Activated T-cell treated with anti-CD3 and anti-CD28 coated beads for 24 hours (primary cell): Measurements from ENCODE around the gene ALAD.
"Not testable (repeated sequence)": the region's sequence is repeated elsewhere in the genome, so short reads cannot be mapped to it uniquely, and the experiment has no call there.

ENCODE experiments used
- DNase-seq: peaks from one replicate; pipeline ENCODE4 v3.0.0-alpha.2; 2020; ENCODE audit warnings: low read depth

Gene ALAD

GRCh38 chr9:113401027-113401792 is at the start of gene ALAD:
TSS of gene ALAD (minus strand) at chr9:113401284. CDS start at chr9:113393559, 7,725 bp downstream.
- peak; percentile 98 for DNase-seq

DNA sequence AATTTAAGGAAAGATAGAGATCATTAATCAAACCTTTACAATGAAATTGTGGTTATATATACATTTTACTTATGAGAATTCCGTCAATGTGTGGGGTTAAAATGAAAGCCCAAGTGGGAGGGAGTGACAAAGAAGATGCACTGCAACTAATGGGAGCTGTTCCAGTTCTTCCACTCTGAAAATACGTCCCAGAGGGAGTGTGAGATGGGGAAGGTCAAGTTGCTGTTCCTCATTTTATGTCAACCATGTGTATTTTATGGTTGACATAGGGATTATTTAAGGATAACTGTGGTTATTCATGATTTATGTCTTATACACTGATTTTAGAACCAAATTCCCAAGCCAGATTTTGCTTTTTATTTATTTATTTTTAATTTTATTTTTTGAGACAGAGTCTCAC is 48.3 kb upstream of the ALAD start:
- DNase-seq, result no peak

DNA sequence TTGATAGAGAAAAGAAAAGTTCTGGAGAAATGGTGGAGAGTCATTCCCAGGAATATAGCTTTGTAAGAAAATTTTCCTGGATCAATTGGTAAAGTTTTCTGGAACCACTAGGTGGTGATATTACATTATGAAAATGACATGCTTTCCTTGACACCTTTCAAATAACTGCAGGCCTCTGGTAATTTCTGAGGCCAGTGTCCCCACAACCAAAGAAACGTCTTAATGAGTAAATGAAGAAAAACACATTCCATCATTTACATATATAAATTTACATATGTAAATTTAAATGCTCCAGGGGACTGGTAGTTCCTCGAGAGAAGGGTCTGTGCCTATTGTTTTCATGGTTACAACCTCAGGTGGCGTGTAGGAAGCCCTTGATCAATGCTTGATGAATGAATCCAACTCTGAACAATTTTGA is 45.2 kb upstream of the ALAD start:
- DNase-seq, result no peak

GRCh38 chr9:113444736-113445135 is 43.7 kb upstream of the ALAD start:
- no peak for DNase-seq

DNA sequence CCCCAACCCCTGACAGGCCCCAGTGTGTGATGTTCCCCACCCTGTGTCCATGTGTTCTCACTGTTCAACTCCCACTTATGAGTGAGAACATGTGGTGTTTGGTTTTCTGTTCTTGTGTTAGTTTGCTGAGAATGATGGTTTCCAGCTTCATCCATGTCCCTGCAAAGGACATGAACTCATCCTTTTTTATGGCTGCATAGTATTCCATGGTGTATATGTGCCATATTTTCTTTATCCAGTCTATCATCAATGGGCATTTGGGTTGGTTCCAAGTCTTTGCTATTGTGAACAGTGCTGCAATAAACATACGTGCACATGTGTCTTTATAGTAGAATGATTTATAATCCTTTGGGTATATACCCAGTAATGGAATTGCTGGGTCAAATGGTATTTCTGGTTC is 36.6 kb upstream of the ALAD start:
- DNase-seq, result not testable (repeated sequence)

DNA sequence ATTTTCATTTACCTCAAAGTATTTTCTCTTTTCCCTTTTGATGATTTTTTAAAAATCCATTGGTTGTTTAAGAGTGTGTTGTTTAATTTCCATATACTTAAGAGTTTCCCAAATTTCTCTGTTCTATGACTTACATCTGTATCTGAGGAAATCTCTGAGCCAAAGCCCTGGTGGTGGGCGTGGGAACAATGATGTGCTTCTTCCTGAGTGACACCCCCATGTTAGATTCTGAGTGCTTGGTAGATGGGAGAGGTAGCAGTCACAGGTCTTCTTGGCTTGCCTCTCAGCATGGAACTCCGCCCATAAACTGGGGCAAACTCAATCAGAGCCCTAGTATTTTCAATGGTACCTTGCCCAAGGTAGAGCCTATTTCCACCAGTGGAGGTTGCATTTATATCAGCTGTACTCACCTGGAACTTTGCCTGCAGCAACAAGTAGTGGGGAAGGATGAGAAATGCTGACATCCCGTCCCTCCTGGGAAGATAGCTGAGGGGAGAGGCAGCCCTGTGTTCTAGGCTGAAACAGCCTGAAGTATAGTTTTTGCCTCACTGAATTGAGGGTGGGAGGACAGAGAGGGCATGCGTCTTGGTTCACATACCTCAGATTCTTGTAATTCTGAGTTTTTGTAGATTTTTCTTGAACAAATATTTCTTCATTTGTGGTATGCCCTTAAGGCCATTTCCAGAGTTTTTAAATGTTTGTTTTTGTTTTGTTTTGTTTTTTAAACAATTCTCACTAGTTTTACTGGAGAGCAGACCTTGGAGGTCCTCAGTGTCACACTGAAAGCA is 35.8 kb upstream of the ALAD start:
- no peak for DNase-seq

GRCh38 chr9:113431191-113431590 is 30.1 kb upstream of the ALAD start:
- DNase-seq, result no peak

GRCh38 chr9:113428062-113428615 is 27.1 kb upstream of the ALAD start:
- DNase-seq, result no peak

- DNase-seq, result no peak
These were observed 26.5 kb upstream of the ALAD start for GRCh38 chr9:113427629-113428028.

DNA sequence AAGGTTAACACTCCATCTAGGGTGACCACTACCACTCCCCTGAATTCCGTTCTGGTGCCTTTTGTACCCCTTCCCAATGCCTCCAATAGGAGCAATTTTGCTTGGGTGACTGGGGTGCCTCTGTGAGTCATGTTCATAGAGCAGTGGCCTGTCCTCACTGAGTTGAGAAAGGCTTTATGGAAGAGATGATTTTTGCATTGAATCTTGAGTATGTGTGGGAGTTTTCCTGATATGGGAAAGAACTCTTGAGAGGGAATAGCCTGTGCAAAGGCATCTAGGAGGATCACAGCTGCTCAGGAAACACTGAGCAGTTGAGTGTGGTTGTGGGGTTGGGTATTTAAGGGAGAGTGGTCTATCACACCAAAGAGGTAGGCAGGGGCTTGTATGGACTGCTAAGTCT is 25.6 kb upstream of the ALAD start:
- DNase-seq, result no peak

GRCh38 chr9:113425072-113425471 is 24.0 kb upstream of the ALAD start:
- no peak for DNase-seq

GRCh38 chr9:113421726-113422125 is 20.6 kb upstream of the ALAD start:
- DNase-seq, result no peak

GRCh38 chr9:113417370-113417769 is 16.3 kb upstream of the ALAD start:
- DNase-seq, result no peak

DNA sequence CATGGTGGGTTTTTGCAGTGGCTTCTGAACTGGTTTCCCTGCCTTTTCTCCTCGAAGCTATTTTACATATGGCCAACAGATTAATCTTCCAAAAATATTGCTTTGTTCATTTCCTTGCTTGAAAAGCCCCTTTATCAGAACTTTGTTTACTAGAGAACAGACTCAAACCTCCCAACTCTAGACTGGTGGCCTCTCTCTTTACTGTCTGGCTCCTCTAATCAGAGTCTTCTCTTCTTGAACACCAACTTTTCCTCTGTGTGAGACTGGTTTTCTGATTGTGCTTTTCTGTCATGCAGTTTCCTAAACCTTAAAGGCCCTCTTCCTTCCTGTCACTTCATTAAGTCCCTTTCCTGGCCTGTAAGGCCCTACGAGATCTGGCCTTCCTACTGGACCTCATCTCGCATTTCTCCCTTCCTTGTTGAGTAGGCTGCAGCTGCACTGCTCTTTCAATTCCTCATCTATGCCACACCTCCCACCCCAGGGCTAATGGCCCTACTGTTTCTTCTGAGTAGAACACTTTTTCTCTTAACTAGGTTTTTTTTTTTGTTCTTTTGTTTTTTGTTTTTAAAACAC is 15.2 kb upstream of the ALAD start:
- no peak for DNase-seq

- peak; percentile 93 for DNase-seq
These were observed 9.3 kb upstream of the ALAD start, which contains the start of the genes C9orf43 and POLE3 for GRCh38 chr9:113410207-113410864. TSS of gene C9orf43 (plus strand) at chr9:113410747. CDS start at chr9:113413494, 2,747 bp downstream. TSS of gene POLE3 (minus strand) at chr9:113410675. CDS start at chr9:113410293, 382 bp downstream.

GRCh38 chr9:113409883-113410206 is 8.8 kb upstream of the ALAD start:
- no peak for DNase-seq

DNA sequence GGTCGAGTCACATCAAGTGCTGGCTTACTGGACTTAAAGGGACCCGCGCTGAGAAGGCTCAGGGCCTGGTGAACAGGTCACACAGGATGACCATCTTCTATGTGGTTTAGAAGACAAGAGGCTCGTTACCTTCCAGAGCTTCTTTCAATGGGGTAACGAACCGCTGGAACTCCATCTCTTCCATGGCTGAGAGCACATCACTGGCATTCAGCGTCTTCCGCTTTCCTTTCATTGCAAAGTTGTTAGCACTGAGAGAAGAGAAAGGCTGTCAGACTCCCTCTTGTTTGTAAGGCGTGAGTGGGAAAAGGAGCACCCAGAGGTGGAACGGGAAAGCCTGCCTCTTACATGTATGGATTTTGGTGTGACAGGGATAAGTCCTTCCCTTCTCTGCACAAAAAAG is 8.4 kb upstream of the ALAD start:
- no peak for DNase-seq

GRCh38 chr9:113406873-113407511 is 5.9 kb upstream of the ALAD start:
- not testable (repeated sequence) for DNase-seq

- not testable (repeated sequence) for DNase-seq
These were observed 5.3 kb upstream of the ALAD start for GRCh38 chr9:113406353-113406752.

DNA sequence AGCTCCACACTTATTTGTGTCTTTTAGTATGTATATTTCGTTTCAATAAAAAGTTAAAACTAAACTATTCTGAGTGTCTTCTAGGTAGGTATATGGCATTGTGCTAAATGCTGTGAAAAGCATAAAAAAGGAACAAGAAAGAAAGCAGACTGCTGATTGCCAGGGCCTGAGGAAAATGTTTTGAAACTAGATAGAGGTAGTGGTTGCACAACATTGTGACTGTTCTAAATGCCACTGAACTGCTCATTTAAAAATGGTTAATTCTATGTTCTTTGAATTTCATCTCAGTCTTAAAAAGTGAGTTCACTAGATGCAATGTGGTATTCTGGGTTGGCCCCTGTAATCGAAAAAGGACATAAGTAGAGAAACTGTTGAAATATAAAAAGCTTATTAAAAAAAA is 2.6 kb upstream of the ALAD start:
- DNase-seq, result no peak

DNA sequence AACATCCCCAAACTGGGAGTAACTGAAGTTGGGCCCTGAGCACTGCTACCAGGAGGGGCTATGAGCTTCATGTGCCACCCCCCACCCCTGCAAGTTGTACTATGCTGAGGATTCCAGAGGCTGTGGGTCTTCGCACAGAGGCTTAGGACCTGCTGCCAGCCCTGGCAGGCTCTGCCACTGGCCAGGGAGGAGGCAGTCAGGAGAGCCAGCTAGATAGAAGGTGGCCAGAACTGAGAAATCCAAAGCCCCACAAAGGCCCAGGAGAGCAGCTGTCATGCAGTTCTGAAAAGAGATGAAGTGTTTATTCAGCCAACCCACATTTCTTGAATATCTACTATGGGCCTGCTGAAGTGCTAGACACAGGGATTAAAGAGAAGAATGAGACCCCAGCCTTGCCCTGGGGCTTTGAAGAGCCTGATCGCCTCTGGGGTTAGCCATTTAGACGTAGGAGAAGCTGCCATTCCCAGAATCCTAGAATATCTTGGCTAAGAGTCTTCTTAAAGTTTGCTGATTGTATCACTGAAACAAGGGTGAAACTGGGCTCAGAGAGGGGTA is 1.4 kb downstream of the ALAD start:
- no peak for DNase-seq
